Breast epithelium (tissue), 3 donors: ENCODE measurements around the gene IQGAP3.

Source experiments
- POLR2A ChIP-seq: fragments of 450-650 bp; IDR thresholded peaks from one replicate; pipeline ENCODE4 v1.6.1; 2016; ENCODE audit warnings: antibody characterized with exemption, mild to moderate bottlenecking, moderate library complexity
- POLR2AphosphoS5 ChIP-seq, 3 donors: sonication (generic); formaldehyde crosslinking; IDR thresholded peaks; one replicate each; pipeline ENCODE4 v1.6.1; 2017; ENCODE audit warnings: antibody characterized with exemption in 3 of 3
- TF ChIP-seq, protein P1 (sequence below), 3 donors: fragments of 450-650 bp; IDR thresholded peaks; one replicate each; pipeline ENCODE4 v1.5.1; 2016 to 2017; ENCODE audit warnings: antibody characterized with exemption in 3 of 3, mild to moderate bottlenecking in 3 of 3, moderate library complexity in 3 of 3

DNA sequence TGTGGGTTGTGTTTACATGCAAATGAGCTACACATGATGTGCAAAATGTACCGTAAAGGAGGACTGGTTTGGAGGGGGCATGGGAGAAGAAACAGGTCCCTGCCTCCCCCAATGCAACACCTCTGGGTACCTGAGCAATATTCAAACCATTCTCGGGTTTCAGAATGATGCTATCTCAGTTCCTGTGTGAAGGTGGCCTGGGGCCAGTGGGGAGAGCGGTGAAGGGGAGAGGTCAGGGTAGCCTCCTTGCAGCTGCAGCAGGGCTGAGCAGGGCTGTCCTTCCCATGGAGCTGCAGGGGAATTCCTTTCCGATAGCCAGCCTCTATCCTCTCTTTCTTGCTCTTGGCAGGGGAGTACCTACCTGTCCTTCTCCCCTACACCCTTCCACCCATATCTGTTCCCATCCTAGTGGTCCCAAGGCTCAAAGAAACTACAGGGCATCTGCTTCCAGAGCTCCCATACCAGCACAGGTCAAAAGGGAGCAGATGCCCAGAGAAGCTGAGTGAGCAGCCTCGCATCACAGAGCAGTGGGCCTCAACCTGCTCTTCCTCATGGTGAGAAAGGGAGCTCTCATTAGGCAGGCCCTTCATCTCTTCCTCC is 83.7 kb downstream of the IQGAP3 start:
- TF ChIP-seq, protein P1, sequence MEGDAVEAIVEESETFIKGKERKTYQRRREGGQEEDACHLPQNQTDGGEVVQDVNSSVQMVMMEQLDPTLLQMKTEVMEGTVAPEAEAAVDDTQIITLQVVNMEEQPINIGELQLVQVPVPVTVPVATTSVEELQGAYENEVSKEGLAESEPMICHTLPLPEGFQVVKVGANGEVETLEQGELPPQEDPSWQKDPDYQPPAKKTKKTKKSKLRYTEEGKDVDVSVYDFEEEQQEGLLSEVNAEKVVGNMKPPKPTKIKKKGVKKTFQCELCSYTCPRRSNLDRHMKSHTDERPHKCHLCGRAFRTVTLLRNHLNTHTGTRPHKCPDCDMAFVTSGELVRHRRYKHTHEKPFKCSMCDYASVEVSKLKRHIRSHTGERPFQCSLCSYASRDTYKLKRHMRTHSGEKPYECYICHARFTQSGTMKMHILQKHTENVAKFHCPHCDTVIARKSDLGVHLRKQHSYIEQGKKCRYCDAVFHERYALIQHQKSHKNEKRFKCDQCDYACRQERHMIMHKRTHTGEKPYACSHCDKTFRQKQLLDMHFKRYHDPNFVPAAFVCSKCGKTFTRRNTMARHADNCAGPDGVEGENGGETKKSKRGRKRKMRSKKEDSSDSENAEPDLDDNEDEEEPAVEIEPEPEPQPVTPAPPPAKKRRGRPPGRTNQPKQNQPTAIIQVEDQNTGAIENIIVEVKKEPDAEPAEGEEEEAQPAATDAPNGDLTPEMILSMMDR (IDR thresholded peaks at IDR 0.05): no peak
- TF ChIP-seq POLR2AphosphoS5 (IDR thresholded peaks at IDR 0.05) (no peak), POLR2A (no peak)
